Stomach smooth muscle (tissue), 2 donors: ENCODE measurements around the gene CFAP100.

Source experiments
- H3K27ac ChIP-seq: one replicate; pipeline ENCODE4 v1.7.0; 2013; ENCODE audit warnings: mild to moderate bottlenecking, low read length, inconsistent platforms
- H3K27me3 ChIP-seq, 2 donors: one replicate each; pipeline ENCODE4 v1.7.0; 2013; ENCODE audit warnings: low read length in 2 of 2; ENCODE audit not compliant: insufficient read depth in 2 of 2, control insufficient read depth in 1 of 2
- H3K36me3 ChIP-seq, 2 donors: one replicate each; pipeline ENCODE4 v1.7.0; 2013; ENCODE audit warnings: low read length in 2 of 2; ENCODE audit not compliant: control insufficient read depth in 2 of 2, insufficient read depth in 2 of 2
- H3K4me1 ChIP-seq: one replicate; pipeline ENCODE4 v1.7.0; 2013; ENCODE audit warnings: low read length; ENCODE audit not compliant: control insufficient read depth, insufficient read depth
- H3K4me3 ChIP-seq, 2 donors: one replicate each; pipeline ENCODE4 v1.7.0; 2013; ENCODE audit warnings: low read length in 2 of 2
- H3K9ac ChIP-seq, 2 donors: one replicate each; pipeline ENCODE4 v1.7.0; 2013; ENCODE audit warnings: low read length in 2 of 2, mild to moderate bottlenecking in 1 of 2
- H3K9me3 ChIP-seq, 2 donors: one replicate each; pipeline ENCODE4 v1.7.0; 2013; ENCODE audit warnings: low read length in 2 of 2; ENCODE audit not compliant: control insufficient read depth in 2 of 2
- donor health status: healthy.
- donor health status: Pancreatic carcinoma.

Gene CFAP100

GRCh38 chr3:126395846-126396513 lies 1.3 kb downstream of the CFAP100 start:
- no peaks in the 10 kb centered on the region for H3K36me3 ChIP-seq
- no peaks in the 10 kb centered on the region for H3K9me3 ChIP-seq
- H3K4me1 ChIP-seq: peaks cover 9% of the 10 kb centered on the region
- H3K27ac ChIP-seq: no peak overlapping the region
- H3K9ac ChIP-seq: no peak overlapping the region
- H3K27me3 ChIP-seq: peaks cover 0 to 2% of the 10 kb centered on the region in 2 donors
- no peak overlapping the region for H3K4me3 ChIP-seq

- no peak overlapping the region for H3K9ac ChIP-seq
- peaks cover 9% of the 10 kb centered on the region for H3K4me1 ChIP-seq
- H3K27me3 ChIP-seq: peaks cover 0 to 3% of the 10 kb centered on the region in 2 donors
- H3K36me3 ChIP-seq: no peaks in the 10 kb centered on the region
- no peak overlapping the region for H3K27ac ChIP-seq
- H3K4me3 ChIP-seq: no peak overlapping the region
- no peaks in the 10 kb centered on the region for H3K9me3 ChIP-seq
Measured at GRCh38 chr3:126396536-126396935, 1.8 kb downstream of the CFAP100 start.

GRCh38 chr3:126397610-126398422 lies 3.1 kb downstream of the CFAP100 start:
- Histone ChIP-seq H3K36me3 (no peaks in the 10 kb centered on the region), H3K27me3 (peaks cover 0 to 7% of the 10 kb centered on the region in 2 donors), H3K4me1 (peaks cover 9% of the 10 kb centered on the region), H3K4me3 (no peak overlapping the region), H3K9ac (no peak overlapping the region), H3K9me3 (no peaks in the 10 kb centered on the region), H3K27ac (no peak overlapping the region)

GRCh38 chr3:126398423-126399350 lies 4.0 kb downstream of the CFAP100 start:
- no peaks in the 10 kb centered on the region for H3K36me3 ChIP-seq
- H3K27ac ChIP-seq: no peak overlapping the region
- H3K9ac ChIP-seq: no peak overlapping the region

GRCh38 chr3:126399351-126399735 lies 4.6 kb downstream of the CFAP100 start:
- H3K27ac ChIP-seq: no peak overlapping the region

More at GRCh38 chr3:126398423-126399350, 4.0 kb downstream of the CFAP100 start:
- peaks cover 0 to 7% of the 10 kb centered on the region in 2 donors for H3K27me3 ChIP-seq
- H3K4me3 ChIP-seq: no peak overlapping the region
- peaks cover 9% of the 10 kb centered on the region for H3K4me1 ChIP-seq
- no peaks in the 10 kb centered on the region for H3K9me3 ChIP-seq

GRCh38 chr3:126399756-126400155 lies 5.0 kb downstream of the CFAP100 start:
- Histone ChIP-seq H3K27ac (no peak overlapping the region), H3K9me3 (no peaks in the 10 kb centered on the region), H3K4me3 (no peak overlapping the region), H3K9ac (no peak overlapping the region), H3K27me3 (peaks cover 0 to 7% of the 10 kb centered on the region in 2 donors), H3K4me1 (peaks cover 4% of the 10 kb centered on the region), H3K36me3 (no peaks in the 10 kb centered on the region)

More at GRCh38 chr3:126399351-126399735, 4.6 kb downstream of the CFAP100 start:
- Histone ChIP-seq H3K36me3 (no peaks in the 10 kb centered on the region), H3K9ac (no peak overlapping the region), H3K27me3 (peaks cover 0 to 7% of the 10 kb centered on the region in 2 donors), H3K4me1 (peaks cover 7% of the 10 kb centered on the region), H3K4me3 (no peak overlapping the region), H3K9me3 (no peaks in the 10 kb centered on the region)

- H3K4me1 ChIP-seq: no peaks in the 10 kb centered on the region
- no peak overlapping the region for H3K4me3 ChIP-seq
- no peak overlapping the region for H3K27ac ChIP-seq
- H3K9ac ChIP-seq: no peak overlapping the region
- peaks cover 0 to 4% of the 10 kb centered on the region in 2 donors for H3K27me3 ChIP-seq
- no peaks in the 10 kb centered on the region for H3K9me3 ChIP-seq
- H3K36me3 ChIP-seq: no peaks in the 10 kb centered on the region
Measured at GRCh38 chr3:126401611-126402160, 7.0 kb downstream of the CFAP100 start.

GRCh38 chr3:126402178-126402577 lies 7.5 kb downstream of the CFAP100 start:
- no peaks in the 10 kb centered on the region for H3K4me1 ChIP-seq
- H3K27me3 ChIP-seq: peaks cover 0 to 4% of the 10 kb centered on the region in 2 donors
- no peaks in the 10 kb centered on the region for H3K36me3 ChIP-seq
- H3K9me3 ChIP-seq: no peaks in the 10 kb centered on the region
- no peak overlapping the region for H3K27ac ChIP-seq
- H3K4me3 ChIP-seq: no peak overlapping the region
- no peak overlapping the region for H3K9ac ChIP-seq

GRCh38 chr3:126402666-126403302 lies 8.1 kb downstream of the CFAP100 start:
- Histone ChIP-seq H3K4me1 (no peaks in the 10 kb centered on the region), H3K27ac (no peak overlapping the region), H3K9me3 (no peaks in the 10 kb centered on the region), H3K27me3 (peaks cover 0 to 4% of the 10 kb centered on the region in 2 donors), H3K36me3 (no peaks in the 10 kb centered on the region), H3K9ac (no peak overlapping the region), H3K4me3 (no peak overlapping the region)
